Upper lobe of right lung (tissue), 1 donor: ENCODE data around the gene DOK1. TPM values are rescaled to one million over a fixed set of nuclear protein-coding genes. Genes with fewer than 3 reads are reported as not detected.

Experiments used
- ATAC-seq: fragments of 200-7000 bp; cut with Tn5 transposase; one replicate; pipeline ENCODE4 v1.9.1; 2020; ENCODE audit warnings: mild to moderate bottlenecking, moderate library complexity
- DNase-seq: peaks from one replicate; pipeline ENCODE4 v3.0.0-alpha.2; 2020
- H3K27ac ChIP-seq: fragments of 200-600 bp; one replicate; pipeline ENCODE4 v1.8.0; 2022
- H3K27me3 ChIP-seq: fragments of 200-600 bp; one replicate; pipeline ENCODE4 v1.8.0; 2022; ENCODE audit warnings: mild to moderate bottlenecking
- H3K36me3 ChIP-seq: fragments of 200-600 bp; one replicate; pipeline ENCODE4 v1.8.0; 2022
- H3K4me1 ChIP-seq: fragments of 200-600 bp; one replicate; pipeline ENCODE4 v1.8.0; 2022
- H3K4me3 ChIP-seq: fragments of 200-600 bp; one replicate; pipeline ENCODE4 v1.8.0; 2022; ENCODE audit warnings: mild to moderate bottlenecking
- H3K9me3 ChIP-seq: fragments of 200-600 bp; one replicate; pipeline ENCODE4 v1.8.0; 2022
- intact Hi-C: fragments of 100-400 bp; cut with DNase I; formaldehyde crosslinking; loops from one replicate; pipeline ENCODE4 v1.11.0; 2022
- total RNA-seq: library from RNA; stranded (reverse); fragmentation: NEBNext Ultra II Directional; extraction: Animal tissue kit (Norgen Biotek cat#: 25700); gene quantifications from one replicate; pipeline ENCODE4 v1.2.1, GENCODE V29; 2021
- TF ChIP-seq, protein P1 (sequence below): fragments of 200-600 bp; IDR thresholded peaks from one replicate; pipeline ENCODE4 v1.8.0; 2022; ENCODE audit warnings: antibody characterized with exemption
- donor health status: DM: no; HTN: yes; CAD: no; lungs with severe emphysema.

DOK1 gene
- total RNA-seq, 1 donor from 2014 or later, result 35.7 TPM

DNA sequence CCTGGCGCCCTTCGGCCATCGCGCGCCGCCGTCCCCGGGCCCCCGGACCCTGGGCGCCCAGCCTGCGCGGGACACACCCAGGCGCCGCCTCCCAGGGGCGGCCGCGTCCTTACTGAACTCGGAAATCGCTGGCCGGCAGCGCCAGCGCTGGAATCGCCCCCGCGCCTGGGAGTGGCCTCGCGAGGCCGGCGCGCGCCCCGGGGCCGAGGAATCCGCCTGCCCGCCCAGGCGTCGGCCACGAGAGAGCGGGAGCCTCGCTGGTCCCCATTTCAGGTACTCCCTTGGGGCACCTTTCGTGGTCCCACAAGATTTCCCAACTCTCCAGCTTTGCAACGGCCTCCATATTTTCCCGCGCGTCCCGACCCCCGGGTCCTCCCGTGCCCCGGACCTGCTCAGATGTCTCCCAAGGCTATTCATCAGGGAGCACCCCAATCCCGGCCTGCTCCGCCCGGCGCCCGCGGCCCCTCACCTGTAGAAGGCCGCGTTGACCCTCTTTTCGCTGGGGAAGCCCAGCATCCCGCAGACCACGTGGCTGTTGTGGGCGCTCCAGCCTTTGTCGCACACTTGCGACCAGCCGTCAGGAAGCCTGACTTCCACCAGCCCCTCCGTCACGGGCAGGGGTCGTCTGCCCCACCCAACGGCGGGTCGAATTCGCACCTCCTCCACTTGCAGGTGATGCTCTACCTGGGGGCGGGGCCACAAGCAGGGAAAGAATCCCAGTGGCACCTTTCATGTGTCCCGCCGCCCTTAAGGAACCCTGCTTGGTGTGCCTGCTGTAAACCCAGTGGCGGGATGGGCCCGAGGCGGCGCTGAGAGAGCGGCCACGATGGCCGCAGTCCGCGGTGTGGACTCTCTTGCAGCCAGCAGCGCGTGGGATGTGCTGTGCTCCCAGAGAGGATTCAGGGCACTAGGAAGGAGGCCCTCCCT lies 5.4 kb upstream of the DOK1 start:
- Histone ChIP-seq H3K4me1 (peaks cover 19% of the 10 kb centered on the region), H3K27ac (peak overlapping the region; percentile 78), H3K36me3 (no peaks in the 10 kb centered on the region), H3K4me3 (peak overlapping the region; percentile 73), H3K9me3 (no peaks in the 10 kb centered on the region), H3K27me3 (no peaks in the 10 kb centered on the region)
- ATAC-seq (peak; percentile 92), DNase-seq (peak; percentile 88)
- TF ChIP-seq, protein P1, sequence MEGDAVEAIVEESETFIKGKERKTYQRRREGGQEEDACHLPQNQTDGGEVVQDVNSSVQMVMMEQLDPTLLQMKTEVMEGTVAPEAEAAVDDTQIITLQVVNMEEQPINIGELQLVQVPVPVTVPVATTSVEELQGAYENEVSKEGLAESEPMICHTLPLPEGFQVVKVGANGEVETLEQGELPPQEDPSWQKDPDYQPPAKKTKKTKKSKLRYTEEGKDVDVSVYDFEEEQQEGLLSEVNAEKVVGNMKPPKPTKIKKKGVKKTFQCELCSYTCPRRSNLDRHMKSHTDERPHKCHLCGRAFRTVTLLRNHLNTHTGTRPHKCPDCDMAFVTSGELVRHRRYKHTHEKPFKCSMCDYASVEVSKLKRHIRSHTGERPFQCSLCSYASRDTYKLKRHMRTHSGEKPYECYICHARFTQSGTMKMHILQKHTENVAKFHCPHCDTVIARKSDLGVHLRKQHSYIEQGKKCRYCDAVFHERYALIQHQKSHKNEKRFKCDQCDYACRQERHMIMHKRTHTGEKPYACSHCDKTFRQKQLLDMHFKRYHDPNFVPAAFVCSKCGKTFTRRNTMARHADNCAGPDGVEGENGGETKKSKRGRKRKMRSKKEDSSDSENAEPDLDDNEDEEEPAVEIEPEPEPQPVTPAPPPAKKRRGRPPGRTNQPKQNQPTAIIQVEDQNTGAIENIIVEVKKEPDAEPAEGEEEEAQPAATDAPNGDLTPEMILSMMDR, result no peak
- intact Hi-C loops, result no loop called here

DNA sequence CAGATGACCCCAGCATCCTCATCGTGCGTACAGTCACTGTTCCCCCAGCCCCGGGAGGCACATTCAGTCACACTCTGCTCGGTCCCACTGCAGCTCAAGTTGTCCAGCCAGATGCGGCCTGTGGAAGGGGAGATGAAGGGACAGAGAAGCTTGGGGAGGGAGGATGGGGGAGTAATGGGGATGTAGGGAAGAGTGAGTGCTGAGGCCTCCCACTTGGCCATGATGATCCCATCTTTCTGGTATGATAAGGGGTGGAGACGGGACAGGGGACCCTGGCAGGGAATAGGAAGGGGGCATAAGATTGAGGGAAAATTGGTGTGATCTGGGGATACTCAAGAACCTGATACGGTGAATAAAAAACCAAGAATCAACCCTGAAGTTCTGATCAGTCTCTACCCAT lies 4.3 kb upstream of the DOK1 start:
- DNase-seq (no peak), ATAC-seq (no peak)
- Histone ChIP-seq H3K27me3 (no peaks in the 10 kb centered on the region), H3K9me3 (no peaks in the 10 kb centered on the region), H3K27ac (no peak overlapping the region), H3K4me1 (peaks cover 19% of the 10 kb centered on the region), H3K36me3 (no peaks in the 10 kb centered on the region), H3K4me3 (no peak overlapping the region)
- intact Hi-C loops, result no loop called here
- TF ChIP-seq, protein P1, result no peak

DNA sequence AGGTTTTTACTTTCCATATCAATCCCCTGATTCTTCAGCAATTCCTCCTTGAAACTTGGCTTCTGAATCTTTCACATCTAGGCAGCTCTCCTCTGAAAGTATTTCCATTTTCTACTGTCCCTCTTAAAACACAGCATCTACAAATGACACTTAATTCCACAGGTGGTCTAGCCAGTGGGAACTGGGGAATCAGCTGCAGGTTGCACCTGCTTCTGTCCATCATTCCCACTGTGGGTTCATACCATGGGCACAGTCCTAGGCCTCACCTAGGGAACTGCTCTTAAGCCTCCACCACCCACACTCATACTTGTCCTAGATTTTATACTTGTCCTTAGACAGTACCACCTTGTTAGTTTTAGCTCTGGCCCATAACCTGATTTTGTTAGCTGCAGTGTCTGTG lies 3.0 kb upstream of the DOK1 start:
- no peaks in the 10 kb centered on the region for H3K9me3 ChIP-seq
- DNase-seq (no peak), ATAC-seq (no peak)
- H3K4me1 ChIP-seq, result peaks cover 19% of the 10 kb centered on the region
- intact Hi-C loops, result no loop called here
- no peaks in the 10 kb centered on the region for H3K36me3 ChIP-seq
- no peak overlapping the region for H3K27ac ChIP-seq
- TF ChIP-seq, protein P1, result no peak
- no peaks in the 10 kb centered on the region for H3K27me3 ChIP-seq
- H3K4me3 ChIP-seq, result no peak overlapping the region

DNA sequence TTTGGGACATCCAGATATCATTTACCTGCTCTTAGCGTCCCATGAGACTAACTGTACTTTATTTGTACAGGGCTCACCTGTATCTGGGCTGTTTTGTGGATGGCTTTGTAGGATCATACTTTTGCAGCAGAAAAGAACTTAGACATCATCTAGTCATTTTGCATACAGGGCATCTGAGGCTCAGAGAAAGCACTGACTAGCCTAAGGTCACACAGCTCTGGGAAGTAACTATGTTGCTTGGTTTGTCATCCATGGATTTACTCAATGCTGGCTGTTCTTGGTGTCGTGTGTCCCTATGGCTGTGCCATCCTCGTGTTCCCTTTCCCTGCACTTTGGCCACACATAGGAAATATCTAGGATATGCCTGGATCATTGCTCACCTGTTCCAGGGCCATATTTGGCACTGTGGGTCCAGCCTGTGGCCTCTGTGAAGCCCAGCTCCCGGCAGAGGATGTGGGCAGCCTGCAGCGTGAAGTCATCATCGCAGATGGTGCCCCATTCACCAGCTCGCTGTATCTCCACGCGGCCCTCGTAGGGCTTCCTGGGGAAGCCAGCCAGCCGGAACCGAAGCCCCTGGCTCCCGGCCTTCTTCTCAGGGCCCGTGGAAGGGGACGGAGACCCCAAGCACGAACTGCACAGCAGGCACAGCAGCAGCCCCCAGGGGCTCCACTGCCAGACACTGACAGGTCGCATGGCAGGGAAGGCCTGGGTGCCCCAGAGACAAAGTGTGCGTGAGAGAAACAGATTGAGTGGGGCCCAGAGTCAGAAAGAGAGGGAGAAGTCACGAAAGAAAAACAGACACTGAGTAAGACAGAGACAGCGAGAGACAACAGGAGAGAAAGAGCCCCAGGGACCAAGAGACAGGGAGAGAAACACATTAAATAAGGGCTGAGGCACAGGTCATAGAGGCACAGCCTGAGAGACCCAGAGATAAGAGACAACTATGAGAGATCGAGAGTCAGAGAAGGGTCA lies 2.3 kb upstream of the DOK1 start:
- Histone ChIP-seq H3K4me3 (no peak overlapping the region), H3K9me3 (no peaks in the 10 kb centered on the region), H3K27ac (no peak overlapping the region), H3K27me3 (no peaks in the 10 kb centered on the region), H3K4me1 (peaks cover 19% of the 10 kb centered on the region), H3K36me3 (no peaks in the 10 kb centered on the region)
- intact Hi-C loops, result no loop called here
- TF ChIP-seq, protein P1, result no peak
- DNase-seq, result no peak
- ATAC-seq, result no peak

DNA sequence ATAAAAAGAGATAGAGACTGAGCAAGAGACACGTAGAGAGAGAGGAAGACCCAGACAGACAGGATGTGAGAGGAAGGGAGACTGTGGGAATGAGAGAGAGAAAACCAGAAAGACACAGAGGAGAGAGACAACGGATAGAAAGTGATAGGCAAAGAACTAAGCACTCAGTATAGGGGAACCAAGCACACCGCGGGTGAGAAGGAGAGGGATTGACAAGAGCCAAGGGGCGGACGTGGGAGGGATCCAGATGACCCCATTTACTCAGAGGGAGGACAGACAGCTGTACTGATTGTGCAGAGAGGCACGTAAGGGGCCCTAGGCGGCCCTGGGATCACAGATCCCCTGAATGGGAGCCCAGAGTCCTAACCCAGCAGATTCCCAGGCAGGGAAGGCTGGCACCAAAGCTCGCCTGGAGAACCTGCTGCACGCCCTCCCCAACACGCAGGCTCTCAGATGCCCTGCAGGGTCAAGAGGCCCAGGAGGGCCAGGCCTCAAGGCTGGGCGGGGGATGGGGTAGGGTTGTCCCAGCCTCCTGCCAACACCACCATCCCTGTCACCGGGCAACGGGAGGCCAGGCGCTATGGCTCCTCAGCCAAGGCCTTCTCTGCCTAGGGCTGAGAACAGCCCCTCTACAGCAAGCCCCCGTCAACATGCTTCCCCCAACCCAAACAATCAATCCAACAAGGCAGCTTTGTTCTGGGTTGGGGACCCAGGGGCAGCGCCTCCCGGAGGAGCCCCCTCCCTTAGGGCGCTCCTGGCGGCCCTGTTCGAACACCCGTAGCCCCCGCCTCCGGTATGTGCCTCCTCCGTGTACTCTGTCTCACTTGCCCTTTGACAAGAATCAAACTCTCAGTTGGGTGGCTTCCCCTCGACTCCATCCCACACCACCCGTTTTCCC lies 1.4 kb upstream of the DOK1 start:
- TF ChIP-seq, protein P1, result no peak
- Histone ChIP-seq H3K9me3 (no peaks in the 10 kb centered on the region), H3K27ac (no peak overlapping the region), H3K36me3 (no peaks in the 10 kb centered on the region), H3K27me3 (no peaks in the 10 kb centered on the region), H3K4me3 (peak overlapping the region; percentile 88), H3K4me1 (peaks cover 19% of the 10 kb centered on the region)
- intact Hi-C loops, result no loop called here
- no peak for ATAC-seq
- DNase-seq, result no peak
